IPS-15b (cell line): ENCODE data around the gene GATB.

ENCODE experiments used
- H3K27me3 ChIP-seq: one replicate; pipeline ENCODE4 v1.6.1; 2013; ENCODE audit warnings: low read length; ENCODE audit not compliant: control insufficient read depth, insufficient read depth
- H3K36me3 ChIP-seq: one replicate; pipeline ENCODE4 v1.6.1; 2013; ENCODE audit warnings: low read length; ENCODE audit not compliant: control insufficient read depth, insufficient read depth
- H3K4me1 ChIP-seq: one replicate; pipeline ENCODE4 v1.6.1; 2013; ENCODE audit warnings: mild to moderate bottlenecking, low read length; ENCODE audit not compliant: control insufficient read depth, insufficient read depth
- H3K4me3 ChIP-seq: one replicate; pipeline ENCODE4 v1.5.1; 2013; ENCODE audit warnings: low read depth, low read length
- H3K9ac ChIP-seq: one replicate; pipeline ENCODE4 v1.6.1; 2013; ENCODE audit warnings: low read depth, mild to moderate bottlenecking, low read length
- H3K9me3 ChIP-seq: one replicate; pipeline ENCODE4 v1.6.1; 2013; ENCODE audit warnings: mild to moderate bottlenecking, low read length; ENCODE audit not compliant: control insufficient read depth, insufficient read depth

The GATB gene

GRCh38 chr4:151801547-151802516 is 41.0 kb upstream of the GATB start:
- Histone ChIP-seq H3K4me3 (no peak overlapping the region), H3K27me3 (no peaks in the 10 kb centered on the region), H3K9me3 (no peaks in the 10 kb centered on the region), H3K4me1 (peaks cover 14% of the 10 kb centered on the region), H3K36me3 (no peaks in the 10 kb centered on the region), H3K9ac (no peak overlapping the region)

DNA sequence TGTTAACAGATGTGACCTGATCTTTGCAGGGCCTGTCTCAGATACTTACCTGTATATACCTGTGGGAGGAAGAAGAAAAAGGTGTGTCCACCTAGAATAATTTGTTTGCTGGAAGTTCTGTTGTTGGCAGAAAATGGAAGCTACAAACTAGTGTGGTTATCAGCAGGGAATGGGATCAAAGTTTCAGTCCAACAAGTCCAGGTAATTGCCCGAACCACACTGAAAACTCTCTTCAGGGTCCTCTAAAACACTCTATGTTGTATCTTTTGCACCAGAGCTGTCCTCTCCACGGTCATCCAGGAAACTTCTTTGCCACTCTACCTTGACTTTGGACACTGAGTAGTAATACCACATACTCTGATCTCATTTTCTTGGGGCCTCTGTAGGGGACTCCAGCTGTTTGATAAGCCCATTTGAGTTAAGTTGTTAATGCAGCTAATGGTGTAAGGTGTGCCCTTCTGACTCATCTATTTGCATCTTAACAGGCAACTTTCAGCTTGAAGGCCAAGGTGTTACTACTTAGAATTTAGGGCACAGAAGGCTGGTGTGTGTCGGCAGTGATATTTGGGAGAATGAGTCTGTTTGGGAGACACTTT is 38.7 kb upstream of the GATB start:
- Histone ChIP-seq H3K4me1 (peaks cover 14% of the 10 kb centered on the region), H3K4me3 (no peak overlapping the region), H3K27me3 (no peaks in the 10 kb centered on the region), H3K36me3 (no peaks in the 10 kb centered on the region), H3K9ac (no peak overlapping the region), H3K9me3 (no peaks in the 10 kb centered on the region)

GRCh38 chr4:151798678-151799416 is 38.0 kb upstream of the GATB start:
- H3K27me3 ChIP-seq = no peaks in the 10 kb centered on the region
- H3K4me3 ChIP-seq = no peak overlapping the region
- H3K4me1 ChIP-seq = peaks cover 14% of the 10 kb centered on the region
- no peak overlapping the region for H3K9ac ChIP-seq
- no peaks in the 10 kb centered on the region for H3K9me3 ChIP-seq
- H3K36me3 ChIP-seq = no peaks in the 10 kb centered on the region

DNA sequence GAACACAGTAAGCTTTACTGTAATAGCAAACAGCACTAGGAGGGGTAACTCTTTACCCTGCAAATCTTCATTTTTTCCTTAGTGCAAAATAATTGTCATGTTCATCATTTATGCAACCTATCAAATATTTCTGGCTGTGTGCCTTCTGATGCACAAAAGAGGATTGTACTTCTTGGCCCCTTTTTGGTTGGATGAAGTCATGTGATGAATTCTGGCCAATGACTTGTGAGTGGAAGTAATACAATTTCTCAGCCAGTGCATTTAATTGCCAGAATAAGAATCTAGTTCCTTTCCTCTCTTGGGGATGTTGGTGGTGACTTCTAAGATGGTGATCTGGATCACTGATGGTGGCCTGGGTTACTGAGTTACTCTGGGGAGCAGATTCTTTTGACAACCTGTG is 37.0 kb upstream of the GATB start:
- H3K4me3 ChIP-seq = no peak overlapping the region
- no peaks in the 10 kb centered on the region for H3K27me3 ChIP-seq
- H3K36me3 ChIP-seq = no peaks in the 10 kb centered on the region
- H3K9ac ChIP-seq = no peak overlapping the region
- H3K9me3 ChIP-seq = no peaks in the 10 kb centered on the region
- H3K4me1 ChIP-seq = peaks cover 14% of the 10 kb centered on the region

- no peak overlapping the region for H3K4me3 ChIP-seq
- no peaks in the 10 kb centered on the region for H3K9me3 ChIP-seq
- H3K4me1 ChIP-seq = peaks cover 14% of the 10 kb centered on the region
- H3K9ac ChIP-seq = no peak overlapping the region
- H3K36me3 ChIP-seq = no peaks in the 10 kb centered on the region
- H3K27me3 ChIP-seq = no peaks in the 10 kb centered on the region
Measured at GRCh38 chr4:151797131-151797530, 36.3 kb upstream of the GATB start.

- H3K9ac ChIP-seq = no peak overlapping the region
- peaks cover 14% of the 10 kb centered on the region for H3K4me1 ChIP-seq
- H3K4me3 ChIP-seq = no peak overlapping the region
- H3K9me3 ChIP-seq = no peaks in the 10 kb centered on the region
- no peaks in the 10 kb centered on the region for H3K36me3 ChIP-seq
- no peaks in the 10 kb centered on the region for H3K27me3 ChIP-seq
Measured at GRCh38 chr4:151796106-151796505, 35.3 kb upstream of the GATB start.

DNA sequence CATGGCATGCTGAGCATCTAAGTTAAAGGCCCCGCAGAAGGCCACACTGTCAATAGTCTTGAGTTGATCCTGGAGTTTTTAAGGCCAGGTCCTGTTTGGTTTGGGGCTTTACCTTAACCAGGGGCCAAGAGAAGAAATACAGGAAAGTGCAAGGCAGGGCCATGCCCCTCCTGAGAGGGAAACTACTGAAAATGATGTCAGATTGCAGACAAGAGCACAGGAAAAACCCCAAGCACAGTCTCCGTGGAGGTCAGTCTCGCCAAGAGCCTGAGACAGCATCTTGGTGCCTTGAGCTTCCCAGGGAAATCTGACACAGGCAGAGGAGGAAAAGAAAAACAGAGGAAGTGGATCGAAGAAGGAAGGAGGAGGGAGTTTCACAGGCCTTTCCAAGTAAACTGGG is 32.2 kb upstream of the GATB start:
- H3K9ac ChIP-seq = no peak overlapping the region
- H3K36me3 ChIP-seq = no peaks in the 10 kb centered on the region
- H3K27me3 ChIP-seq = no peaks in the 10 kb centered on the region

GRCh38 chr4:151792530-151792929 is 31.7 kb upstream of the GATB start:
- no peaks in the 10 kb centered on the region for H3K27me3 ChIP-seq
- H3K36me3 ChIP-seq = no peaks in the 10 kb centered on the region
- no peak overlapping the region for H3K4me3 ChIP-seq
- no peak overlapping the region for H3K9ac ChIP-seq
- H3K4me1 ChIP-seq = peaks cover 7% of the 10 kb centered on the region
- H3K9me3 ChIP-seq = no peaks in the 10 kb centered on the region

More for the DNA sequence above, 32.2 kb upstream of the GATB start:
- Histone ChIP-seq H3K4me1 (peaks cover 7% of the 10 kb centered on the region), H3K4me3 (no peak overlapping the region), H3K9me3 (no peaks in the 10 kb centered on the region)

DNA sequence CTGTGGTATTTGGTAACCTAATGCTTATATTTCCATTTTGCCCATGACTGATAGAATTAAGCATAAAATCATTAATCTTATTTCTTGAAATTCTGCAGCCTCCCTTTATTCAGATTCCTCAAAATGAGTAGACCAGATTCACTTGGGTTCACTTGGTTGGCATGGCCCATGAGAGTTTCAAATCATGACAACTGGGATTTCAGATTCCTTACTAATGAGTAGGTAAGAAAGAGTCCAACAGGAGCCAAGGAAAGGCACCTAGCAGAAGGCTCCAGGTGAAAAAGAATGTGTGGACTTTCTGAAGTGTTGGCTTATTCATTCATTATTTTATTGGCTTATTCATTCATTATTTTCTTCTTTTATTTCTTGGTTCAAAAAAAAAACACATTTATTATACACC is 27.2 kb upstream of the GATB start:
- peaks cover 19% of the 10 kb centered on the region for H3K4me1 ChIP-seq

DNA sequence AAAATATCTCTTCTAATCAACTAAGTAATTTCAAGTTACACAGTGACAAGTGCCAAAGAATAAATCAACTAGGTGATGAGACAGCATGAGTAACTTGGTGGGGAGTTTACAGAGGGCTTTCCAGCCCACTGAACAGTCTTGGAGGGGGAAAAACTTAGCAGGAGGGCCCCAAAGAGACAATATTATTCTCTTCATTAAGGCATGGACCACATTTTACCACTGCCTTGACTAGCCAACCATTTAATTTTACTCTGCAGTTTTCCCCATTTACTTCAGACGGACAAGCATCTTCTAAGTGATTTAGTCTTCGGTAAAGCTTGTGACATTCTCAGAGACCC is 25.3 kb upstream of the GATB start:
- Histone ChIP-seq H3K27me3 (no peaks in the 10 kb centered on the region), H3K9ac (no peak overlapping the region), H3K9me3 (no peaks in the 10 kb centered on the region), H3K4me3 (no peak overlapping the region), H3K4me1 (peaks cover 19% of the 10 kb centered on the region), H3K36me3 (no peaks in the 10 kb centered on the region)

More for the DNA sequence above, 27.2 kb upstream of the GATB start:
- H3K4me3 ChIP-seq = no peak overlapping the region
- no peak overlapping the region for H3K9ac ChIP-seq
- no peaks in the 10 kb centered on the region for H3K27me3 ChIP-seq
- no peaks in the 10 kb centered on the region for H3K9me3 ChIP-seq
- H3K36me3 ChIP-seq = no peaks in the 10 kb centered on the region

GRCh38 chr4:151785484-151786157 is 24.8 kb upstream of the GATB start:
- no peaks in the 10 kb centered on the region for H3K9me3 ChIP-seq
- H3K27me3 ChIP-seq = no peaks in the 10 kb centered on the region
- H3K4me3 ChIP-seq = no peak overlapping the region
- H3K36me3 ChIP-seq = no peaks in the 10 kb centered on the region
- peaks cover 19% of the 10 kb centered on the region for H3K4me1 ChIP-seq
- peak overlapping the region; percentile 16 for H3K9ac ChIP-seq
